IPS DF 6.9 (cell line): ENCODE data around the gene LMAN1L.
A peak's percentile ranks its signal among the peaks of the same experiment; 100 is the strongest.

ENCODE experiments used
- DNase-seq: peaks from one replicate; pipeline ENCODE4 v3.0.0-alpha.2; 2013; ENCODE audit warnings: low read depth, low spot score
- H3K27ac ChIP-seq: one replicate; pipeline ENCODE4 v1.5.1; 2013; ENCODE audit warnings: low read length, control low read depth
- H3K27me3 ChIP-seq: 2 replicates; pipeline ENCODE4 v1.6.1; 2013; ENCODE audit warnings: mild to moderate bottlenecking, low read length; ENCODE audit not compliant: control insufficient read depth, insufficient read depth
- H3K36me3 ChIP-seq: 2 replicates; pipeline ENCODE4 v1.6.1; 2013; ENCODE audit warnings: low read length; ENCODE audit not compliant: control insufficient read depth, insufficient read depth
- H3K4me1 ChIP-seq: 2 replicates; pipeline ENCODE4 v1.6.1; 2013; ENCODE audit warnings: low read length; ENCODE audit not compliant: control insufficient read depth, insufficient read depth
- H3K4me3 ChIP-seq: 2 replicates; pipeline ENCODE4 v1.5.1; 2013; ENCODE audit warnings: mild to moderate bottlenecking, low read length
- H3K9me3 ChIP-seq: 2 replicates; pipeline ENCODE4 v1.6.1; 2013; ENCODE audit warnings: low read length, inconsistent platforms; ENCODE audit not compliant: control insufficient read depth, insufficient read depth
- WGBS: extraction: QIAGEN DNeasy Blood & Tissue Kit; methylation state at CpG from one replicate; pipeline ENCODE4 v1.1.7; 2013; ENCODE audit warnings: mixed read lengths, missing lambda C conversion rate; ENCODE audit not compliant: insufficient read length, insufficient coverage; 5-methylcytosine and 5-hydroxymethylcytosine counted together

Gene LMAN1L

DNA sequence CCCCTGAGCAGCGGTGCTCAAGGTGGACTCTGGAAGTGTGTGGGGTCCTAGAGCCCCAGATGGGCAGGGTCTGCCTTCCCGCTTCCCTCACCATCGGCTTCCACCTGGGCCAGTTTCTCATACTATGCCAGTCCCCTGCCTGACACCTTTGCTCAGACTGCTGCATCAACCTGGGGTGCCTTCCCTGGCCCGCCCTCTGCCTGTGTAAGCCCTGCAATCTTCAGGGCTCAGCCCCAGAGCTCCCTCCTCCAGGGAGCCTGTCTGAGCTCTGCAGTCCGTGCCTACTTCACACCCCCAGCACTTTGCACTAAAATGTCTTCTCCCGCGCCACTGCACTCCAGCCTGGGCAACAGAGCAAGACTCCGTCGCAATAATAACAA lies 17.7 kb upstream of the LMAN1L start:
- Histone ChIP-seq H3K4me1 (0 out of 2 replicates have a peak, but pooled peaks cover 2% of the 10 kb centered on the region), H3K27me3 (no peaks in the 10 kb centered on the region), H3K4me3 (no peak overlapping the region), H3K36me3 (peaks cover 2% of the 10 kb centered on the region; the same call in 1 of the 2 replicates), H3K27ac (no peak overlapping the region), H3K9me3 (no peaks in the 10 kb centered on the region)
- no CpG with 5 or more reads among the region's 9 CpGs for WGBS
- no peak for DNase-seq

- peaks cover 2% of the 10 kb centered on the region; the same call in 1 of the 2 replicates for H3K4me1 ChIP-seq
- H3K27me3 ChIP-seq: no peaks in the 10 kb centered on the region
- H3K36me3 ChIP-seq: peaks cover 7% of the 10 kb centered on the region
- H3K27ac ChIP-seq: no peak overlapping the region
- no peaks in the 10 kb centered on the region for H3K9me3 ChIP-seq
- no peak for DNase-seq
- H3K4me3 ChIP-seq: no peak overlapping the region
- no CpG with 5 or more reads among the region's 14 CpGs for WGBS
These were observed 16.5 kb upstream of the LMAN1L start for GRCh38 chr15:74795966-74796625.

DNA sequence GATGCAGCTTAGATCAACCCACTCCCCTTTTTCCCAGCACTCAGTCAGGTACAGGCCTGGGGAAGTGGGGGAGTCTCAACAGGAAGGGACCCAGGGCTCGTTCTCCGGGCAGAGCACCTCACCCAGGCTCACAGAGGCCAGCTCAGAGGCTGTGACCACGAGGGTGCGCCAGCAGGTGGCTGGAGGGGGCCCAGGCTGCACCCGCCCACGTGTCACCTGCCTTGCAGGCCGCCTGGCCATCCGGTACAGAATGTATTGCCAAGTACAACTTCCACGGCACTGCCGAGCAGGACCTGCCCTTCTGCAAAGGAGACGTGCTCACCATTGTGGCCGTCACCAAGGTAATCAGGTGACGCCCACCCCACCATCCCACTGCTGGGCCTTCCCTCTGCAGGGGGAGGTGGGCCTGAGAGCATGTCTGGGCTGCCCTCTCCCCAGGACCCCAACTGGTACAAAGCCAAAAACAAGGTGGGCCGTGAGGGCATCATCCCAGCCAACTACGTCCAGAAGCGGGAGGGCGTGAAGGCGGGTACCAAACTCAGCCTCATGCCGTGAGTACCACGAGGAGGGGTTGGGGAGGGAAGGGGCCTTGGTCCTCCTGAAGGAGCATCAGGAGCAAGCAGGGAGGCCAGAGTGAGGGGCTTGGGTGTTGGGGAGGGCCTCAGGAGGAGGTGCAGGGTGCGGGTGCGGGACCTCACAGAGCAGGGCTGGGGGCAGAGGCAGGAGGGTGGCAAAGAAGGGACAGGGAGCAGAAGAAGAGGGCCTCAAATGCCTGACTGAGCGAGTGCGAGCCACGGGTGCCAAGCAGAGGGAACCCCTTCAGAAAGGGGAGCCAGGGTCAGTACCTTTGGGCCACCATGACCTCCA lies 14.0 kb upstream of the LMAN1L start:
- Histone ChIP-seq H3K4me1 (peaks cover 2% of the 10 kb centered on the region; the same call in 1 of the 2 replicates), H3K36me3 (peaks cover 20% of the 10 kb centered on the region), H3K27ac (no peak overlapping the region), H3K4me3 (no peak overlapping the region), H3K9me3 (no peaks in the 10 kb centered on the region), H3K27me3 (no peaks in the 10 kb centered on the region)
- WGBS: no CpG with 5 or more reads among the region's 25 CpGs
- no peak for DNase-seq

GRCh38 chr15:74799255-74799855 lies 13.3 kb upstream of the LMAN1L start:
- Histone ChIP-seq H3K9me3 (no peaks in the 10 kb centered on the region), H3K27ac (no peak overlapping the region), H3K4me1 (peaks cover 2% of the 10 kb centered on the region; the same call in 1 of the 2 replicates), H3K27me3 (no peaks in the 10 kb centered on the region), H3K4me3 (no peak overlapping the region), H3K36me3 (peaks cover 20% of the 10 kb centered on the region)
- no peak for DNase-seq
- WGBS: no CpG with 5 or more reads among the region's 16 CpGs

- peaks cover 2% of the 10 kb centered on the region; the same call in 1 of the 2 replicates for H3K4me1 ChIP-seq
- no peak overlapping the region for H3K27ac ChIP-seq
- no peaks in the 10 kb centered on the region for H3K9me3 ChIP-seq
- no CpG with 5 or more reads among the region's 18 CpGs for WGBS
- H3K36me3 ChIP-seq: peaks cover 20% of the 10 kb centered on the region
- H3K4me3 ChIP-seq: no peak overlapping the region
- no peaks in the 10 kb centered on the region for H3K27me3 ChIP-seq
- peak; percentile 73 for DNase-seq
These were observed 12.6 kb upstream of the LMAN1L start for GRCh38 chr15:74799856-74800558.

DNA sequence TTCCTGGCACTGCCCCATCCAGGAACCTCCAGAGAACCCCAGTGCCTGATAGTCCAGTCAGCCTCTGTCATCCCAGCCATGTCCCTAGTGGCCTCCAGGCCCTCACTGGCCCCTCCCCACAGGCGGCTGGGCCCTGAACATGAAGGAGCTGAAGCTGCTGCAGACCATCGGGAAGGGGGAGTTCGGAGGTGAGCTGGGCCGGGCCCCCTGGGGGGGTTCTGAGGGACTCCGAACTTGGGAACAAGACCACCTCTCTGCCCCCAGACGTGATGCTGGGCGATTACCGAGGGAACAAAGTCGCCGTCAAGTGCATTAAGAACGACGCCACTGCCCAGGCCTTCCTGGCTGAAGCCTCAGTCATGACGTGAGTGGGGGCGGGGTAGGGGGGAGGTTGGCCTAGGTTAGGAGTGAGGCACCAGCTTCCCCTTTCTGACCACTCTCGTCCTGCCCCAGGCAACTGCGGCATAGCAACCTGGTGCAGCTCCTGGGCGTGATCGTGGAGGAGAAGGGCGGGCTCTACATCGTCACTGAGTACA lies 12.0 kb upstream of the LMAN1L start:
- Histone ChIP-seq H3K4me3 (no peak overlapping the region), H3K36me3 (peaks cover 20% of the 10 kb centered on the region), H3K9me3 (no peaks in the 10 kb centered on the region), H3K4me1 (peaks cover 2% of the 10 kb centered on the region; the same call in 1 of the 2 replicates), H3K27ac (no peak overlapping the region), H3K27me3 (no peaks in the 10 kb centered on the region)
- no peak for DNase-seq
- WGBS: no CpG with 5 or more reads among the region's 20 CpGs

GRCh38 chr15:74801311-74801997 lies 11.2 kb upstream of the LMAN1L start:
- no peak overlapping the region for H3K27ac ChIP-seq
- no CpG with 5 or more reads among the region's 18 CpGs for WGBS
- peaks cover 20% of the 10 kb centered on the region for H3K36me3 ChIP-seq

DNA sequence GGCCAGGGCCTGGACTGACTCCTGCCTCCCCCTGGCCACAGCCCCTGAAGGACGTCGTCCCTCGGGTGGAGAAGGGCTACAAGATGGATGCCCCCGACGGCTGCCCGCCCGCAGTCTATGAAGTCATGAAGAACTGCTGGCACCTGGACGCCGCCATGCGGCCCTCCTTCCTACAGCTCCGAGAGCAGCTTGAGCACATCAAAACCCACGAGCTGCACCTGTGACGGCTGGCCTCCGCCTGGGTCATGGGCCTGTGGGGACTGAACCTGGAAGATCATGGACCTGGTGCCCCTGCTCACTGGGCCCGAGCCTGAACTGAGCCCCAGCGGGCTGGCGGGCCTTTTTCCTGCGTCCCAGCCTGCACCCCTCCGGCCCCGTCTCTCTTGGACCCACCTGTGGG lies 10.3 kb upstream of the LMAN1L start:
- H3K36me3 ChIP-seq: peaks cover 20% of the 10 kb centered on the region

More at GRCh38 chr15:74801311-74801997, 11.2 kb upstream of the LMAN1L start:
- H3K9me3 ChIP-seq: no peaks in the 10 kb centered on the region
- no peak for DNase-seq
- H3K4me1 ChIP-seq: peaks cover 2% of the 10 kb centered on the region; the same call in 1 of the 2 replicates
- no peak overlapping the region for H3K4me3 ChIP-seq
- H3K27me3 ChIP-seq: no peaks in the 10 kb centered on the region

GRCh38 chr15:74802862-74803447 lies 9.7 kb upstream of the LMAN1L start:
- H3K4me1 ChIP-seq: peaks cover 2% of the 10 kb centered on the region; the same call in 1 of the 2 replicates
- no CpG with 5 or more reads among the region's 31 CpGs for WGBS
- H3K9me3 ChIP-seq: no peaks in the 10 kb centered on the region
- DNase-seq: no peak
- no peak overlapping the region for H3K27ac ChIP-seq
- peaks cover 20% of the 10 kb centered on the region for H3K36me3 ChIP-seq
- H3K4me3 ChIP-seq: no peak overlapping the region
- H3K27me3 ChIP-seq: no peaks in the 10 kb centered on the region

More for the DNA sequence above, 10.3 kb upstream of the LMAN1L start:
- no peaks in the 10 kb centered on the region for H3K9me3 ChIP-seq
- H3K4me3 ChIP-seq: no peak overlapping the region
- H3K27me3 ChIP-seq: no peaks in the 10 kb centered on the region
- no peak for DNase-seq
- no peak overlapping the region for H3K27ac ChIP-seq
- peaks cover 2% of the 10 kb centered on the region; the same call in 1 of the 2 replicates for H3K4me1 ChIP-seq
- WGBS: no CpG with 5 or more reads among the region's 20 CpGs
